ENCODE results near the gene PTPN20. TPM values are rescaled to one million over a fixed set of nuclear protein-coding genes. Genes with fewer than 3 reads are reported as not detected.

PTPN20 gene
- polyA plus RNA-seq, 1 donor from 2014 or later = 1.4 TPM

- peaks cover 0 to 3% (median 0%) of the 10 kb centered on the region in 3 donors for H3K4me1 Mint-ChIP-seq
- H3K9me3 Mint-ChIP-seq = no peaks in the 10 kb centered on the region
- no peak overlapping the region for H3K4me3 Mint-ChIP-seq
- no peaks in the 10 kb centered on the region for H3K27me3 Mint-ChIP-seq
- no peak overlapping the region for H3K27ac Mint-ChIP-seq
- no peaks in the 10 kb centered on the region for H3K36me3 Mint-ChIP-seq
These were observed 120.8 kb downstream of the PTPN20 start for GRCh38 chr10:47031901-47032465.

GRCh38 chr10:47033081-47033480 lies 121.9 kb downstream of the PTPN20 start:
- Mint-ChIP-seq H3K4me1 (peaks cover 0 to 3% (median 0%) of the 10 kb centered on the region in 3 donors), H3K27me3 (no peaks in the 10 kb centered on the region), H3K27ac (no peak overlapping the region), H3K9me3 (no peaks in the 10 kb centered on the region), H3K36me3 (no peaks in the 10 kb centered on the region), H3K4me3 (no peak overlapping the region)

- Mint-ChIP-seq H3K9me3 (no peaks in the 10 kb centered on the region), H3K27me3 (no peaks in the 10 kb centered on the region), H3K36me3 (no peaks in the 10 kb centered on the region), H3K4me1 (peaks cover 0 to 3% (median 0%) of the 10 kb centered on the region in 3 donors), H3K4me3 (no peak overlapping the region), H3K27ac (no peak overlapping the region)
These were observed 122.5 kb downstream of the PTPN20 start for GRCh38 chr10:47033541-47034270.

- Mint-ChIP-seq H3K4me3 (peak overlapping the region in 1 of 4 donors; percentile 21), H3K9me3 (no peaks in the 10 kb centered on the region), H3K4me1 (peaks cover 0 to 3% (median 0%) of the 10 kb centered on the region in 3 donors), H3K36me3 (no peaks in the 10 kb centered on the region), H3K27ac (no peak overlapping the region), H3K27me3 (no peaks in the 10 kb centered on the region)
These were observed 123.3 kb downstream of the PTPN20 start for GRCh38 chr10:47034441-47035051.

DNA sequence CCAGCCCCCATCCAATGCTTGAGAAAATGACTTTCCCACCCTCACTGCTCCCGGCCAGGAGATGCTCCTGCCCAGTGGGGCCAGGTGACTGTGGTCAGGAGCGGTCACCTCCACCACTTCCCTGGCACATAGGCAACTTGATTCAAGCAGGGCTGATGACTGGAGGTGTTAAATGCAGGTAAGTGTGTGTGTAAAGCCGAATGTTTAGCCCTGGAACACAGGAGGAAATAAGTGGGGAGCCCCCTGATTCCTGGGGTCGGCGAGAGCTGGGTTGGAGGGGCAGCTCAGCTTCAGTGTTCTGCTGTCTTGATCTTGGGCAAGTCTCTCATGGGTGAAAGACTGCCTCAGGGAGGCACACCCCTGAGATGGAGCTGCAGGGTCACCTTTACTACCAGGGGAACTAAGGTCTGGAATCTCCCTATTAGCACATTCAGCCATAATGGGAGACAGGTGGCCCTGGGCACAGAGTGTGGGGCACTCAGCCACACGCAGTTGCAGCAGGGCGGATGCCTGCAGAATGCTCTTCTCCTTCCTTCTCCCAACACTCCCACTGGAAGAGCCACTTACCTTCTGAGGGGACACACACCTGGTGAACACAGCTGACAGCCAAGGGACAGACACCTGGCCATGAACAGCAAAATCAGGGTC lies 124.1 kb downstream of the PTPN20 start:
- Mint-ChIP-seq H3K9me3 (no peaks in the 10 kb centered on the region), H3K27ac (no peak overlapping the region), H3K36me3 (no peaks in the 10 kb centered on the region), H3K4me3 (no peak overlapping the region), H3K4me1 (peaks cover 0 to 3% (median 0%) of the 10 kb centered on the region in 3 donors), H3K27me3 (no peaks in the 10 kb centered on the region)

GRCh38 chr10:47035819-47036337 lies 124.7 kb downstream of the PTPN20 start:
- no peak overlapping the region for H3K4me3 Mint-ChIP-seq
- peaks cover 0 to 3% (median 0%) of the 10 kb centered on the region in 3 donors for H3K4me1 Mint-ChIP-seq
- H3K9me3 Mint-ChIP-seq = no peaks in the 10 kb centered on the region
- no peaks in the 10 kb centered on the region for H3K27me3 Mint-ChIP-seq
- H3K27ac Mint-ChIP-seq = no peak overlapping the region
- H3K36me3 Mint-ChIP-seq = no peaks in the 10 kb centered on the region

DNA sequence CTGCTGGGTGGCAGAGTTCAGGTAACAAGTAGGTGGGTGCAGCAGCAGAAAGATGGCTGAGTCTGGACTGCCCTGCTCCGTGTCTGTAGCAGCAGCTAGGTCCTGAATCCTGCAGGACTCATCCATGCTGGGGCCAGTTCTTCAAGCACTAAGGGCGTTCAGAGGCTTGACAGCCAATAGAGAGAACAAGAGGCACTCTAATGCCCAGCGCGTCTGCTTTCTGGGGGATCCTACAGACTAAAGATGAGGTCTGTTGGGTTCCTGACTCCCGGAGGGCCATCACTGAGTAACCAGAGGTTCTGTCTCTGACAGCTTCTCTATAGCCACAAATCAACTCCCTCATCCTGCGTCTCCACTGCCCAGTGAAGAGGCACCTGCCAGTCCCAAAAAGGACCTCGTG lies 125.5 kb downstream of the PTPN20 start:
- no peaks in the 10 kb centered on the region for H3K4me1 Mint-ChIP-seq
- H3K4me3 Mint-ChIP-seq = no peak overlapping the region
- no peaks in the 10 kb centered on the region for H3K9me3 Mint-ChIP-seq
- H3K36me3 Mint-ChIP-seq = no peaks in the 10 kb centered on the region
- H3K27me3 Mint-ChIP-seq = no peaks in the 10 kb centered on the region
- no peak overlapping the region for H3K27ac Mint-ChIP-seq

GRCh38 chr10:47037654-47038425 lies 126.6 kb downstream of the PTPN20 start:
- peaks cover 0 to 2% (median 0%) of the 10 kb centered on the region in 3 donors for H3K4me1 Mint-ChIP-seq
- no peaks in the 10 kb centered on the region for H3K9me3 Mint-ChIP-seq
- H3K27me3 Mint-ChIP-seq = no peaks in the 10 kb centered on the region
- H3K36me3 Mint-ChIP-seq = no peaks in the 10 kb centered on the region
- H3K27ac Mint-ChIP-seq = no peak overlapping the region
- H3K4me3 Mint-ChIP-seq = no peak overlapping the region

DNA sequence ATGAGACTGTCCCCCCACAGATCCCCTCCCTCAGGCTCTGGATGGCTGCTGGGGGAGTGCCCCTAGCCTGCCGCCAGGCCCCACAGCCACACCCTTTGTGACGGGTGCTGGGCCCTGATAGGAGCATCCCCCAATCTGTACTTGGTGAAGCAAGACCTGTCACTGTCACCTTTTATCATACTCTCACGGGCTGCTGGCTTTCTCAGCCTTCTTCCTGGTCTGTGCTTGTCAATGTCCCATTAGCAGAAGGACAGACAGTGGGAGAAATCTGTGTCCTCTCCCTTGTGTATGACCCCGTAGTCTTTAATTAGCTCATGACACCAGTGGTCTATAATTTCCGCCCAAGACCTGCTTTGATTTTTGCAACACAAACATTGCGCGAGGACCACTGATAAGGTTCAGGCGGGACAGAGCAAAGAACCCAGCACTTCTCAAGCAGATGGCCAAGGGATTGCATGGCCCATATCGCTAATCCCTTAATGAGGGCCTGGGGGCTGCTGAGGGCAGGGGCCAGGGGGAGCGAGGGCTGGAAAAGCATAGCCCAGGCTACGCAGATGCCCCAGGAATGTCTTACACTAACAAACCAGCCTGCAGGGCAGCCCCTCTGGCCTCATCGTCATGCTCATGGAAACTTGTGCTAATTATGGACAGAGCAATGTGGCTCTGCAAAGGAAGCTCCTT lies 127.8 kb downstream of the PTPN20 start:
- no peaks in the 10 kb centered on the region for H3K36me3 Mint-ChIP-seq
- H3K27me3 Mint-ChIP-seq = no peaks in the 10 kb centered on the region
- H3K27ac Mint-ChIP-seq = no peak overlapping the region
- H3K4me1 Mint-ChIP-seq = peaks cover 0 to 3% (median 0%) of the 10 kb centered on the region in 3 donors
- H3K4me3 Mint-ChIP-seq = no peak overlapping the region
- H3K9me3 Mint-ChIP-seq = no peaks in the 10 kb centered on the region

GRCh38 chr10:47039562-47039913 lies 128.3 kb downstream of the PTPN20 start:
- H3K9me3 Mint-ChIP-seq = no peaks in the 10 kb centered on the region
- H3K36me3 Mint-ChIP-seq = no peaks in the 10 kb centered on the region

DNA sequence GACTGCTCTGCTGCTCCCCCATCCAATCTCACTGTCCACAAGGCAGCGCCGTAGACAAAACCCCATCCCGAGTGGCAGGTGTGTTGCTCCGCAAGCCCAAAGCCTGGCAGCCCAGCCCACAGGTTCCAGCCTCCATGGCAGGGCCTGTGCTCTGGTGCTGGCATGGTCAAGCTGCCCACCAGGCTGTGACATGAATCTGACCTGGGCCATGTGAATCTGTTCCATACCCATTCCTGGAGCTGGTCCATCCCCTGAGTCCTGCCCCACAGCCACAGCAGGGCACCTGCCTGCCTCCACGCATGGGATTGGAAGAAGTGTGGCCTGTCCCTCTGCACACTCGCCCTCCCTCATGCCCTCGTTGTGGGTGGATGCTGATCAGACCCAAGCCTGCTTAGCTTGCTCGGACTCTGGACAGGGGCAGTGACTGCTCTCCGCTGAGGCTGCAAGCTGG lies 128.8 kb downstream of the PTPN20 start:
- Mint-ChIP-seq H3K27me3 (no peaks in the 10 kb centered on the region), H3K36me3 (no peaks in the 10 kb centered on the region), H3K9me3 (no peaks in the 10 kb centered on the region), H3K27ac (no peak overlapping the region), H3K4me1 (peaks cover 0 to 3% (median 0%) of the 10 kb centered on the region in 3 donors), H3K4me3 (no peak overlapping the region)

More at GRCh38 chr10:47039562-47039913, 128.3 kb downstream of the PTPN20 start:
- no peak overlapping the region for H3K4me3 Mint-ChIP-seq
- peaks cover 0 to 3% (median 0%) of the 10 kb centered on the region in 3 donors for H3K4me1 Mint-ChIP-seq
- no peak overlapping the region for H3K27ac Mint-ChIP-seq
- H3K27me3 Mint-ChIP-seq = no peaks in the 10 kb centered on the region

GRCh38 chr10:47040681-47041080 lies 129.5 kb downstream of the PTPN20 start:
- Mint-ChIP-seq H3K36me3 (no peaks in the 10 kb centered on the region), H3K27me3 (no peaks in the 10 kb centered on the region), H3K4me1 (peaks cover 0 to 3% (median 0%) of the 10 kb centered on the region in 3 donors), H3K27ac (no peak overlapping the region), H3K9me3 (no peaks in the 10 kb centered on the region), H3K4me3 (no peak overlapping the region)

DNA sequence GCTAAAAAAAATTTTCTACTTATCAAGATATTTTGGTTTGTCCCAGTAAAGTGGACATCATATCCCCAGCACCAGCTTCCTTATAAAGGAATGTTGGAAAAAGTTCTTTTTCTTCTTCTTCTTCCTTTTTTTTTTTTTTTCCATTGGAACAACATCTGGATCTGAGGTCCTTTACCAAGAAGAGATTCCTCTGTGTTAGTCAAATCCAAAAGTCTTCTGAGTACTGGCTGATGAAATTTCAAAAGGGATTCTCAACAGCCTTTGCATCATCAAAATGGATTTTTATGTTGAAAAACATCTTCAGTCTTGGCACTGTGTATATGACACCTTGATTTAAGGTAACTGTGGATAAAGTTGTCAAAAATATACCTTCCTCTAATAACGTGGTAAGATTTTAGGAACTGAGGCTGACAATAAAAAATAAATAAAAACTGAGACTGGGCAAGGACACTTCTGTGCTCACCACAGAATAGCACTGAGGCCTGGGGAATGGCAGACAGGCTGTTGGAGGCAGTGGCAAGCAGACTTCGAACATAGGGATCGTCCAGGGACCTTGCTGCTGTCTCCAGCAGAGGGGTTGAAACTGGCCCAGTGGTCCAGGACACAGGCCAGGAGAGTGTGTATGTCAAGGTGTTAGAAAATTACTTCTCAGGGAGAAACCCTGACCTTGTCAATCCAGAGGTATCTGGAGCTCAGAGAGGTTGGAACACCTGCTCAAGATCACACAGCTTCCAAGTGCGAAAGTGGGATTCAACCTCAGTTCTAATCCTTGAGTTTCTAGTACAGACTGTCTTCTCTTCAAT lies 130.4 kb downstream of the PTPN20 start:
- H3K9me3 Mint-ChIP-seq = no peaks in the 10 kb centered on the region
- H3K4me3 Mint-ChIP-seq = no peak overlapping the region
- peaks cover 0 to 3% (median 0%) of the 10 kb centered on the region in 3 donors for H3K4me1 Mint-ChIP-seq
- no peak overlapping the region for H3K27ac Mint-ChIP-seq
- H3K36me3 Mint-ChIP-seq = no peaks in the 10 kb centered on the region
- H3K27me3 Mint-ChIP-seq = no peaks in the 10 kb centered on the region

All from IgD-negative memory B cell (primary cell).